ENCODE measurements around the gene MAP3K7CL.

DNA sequence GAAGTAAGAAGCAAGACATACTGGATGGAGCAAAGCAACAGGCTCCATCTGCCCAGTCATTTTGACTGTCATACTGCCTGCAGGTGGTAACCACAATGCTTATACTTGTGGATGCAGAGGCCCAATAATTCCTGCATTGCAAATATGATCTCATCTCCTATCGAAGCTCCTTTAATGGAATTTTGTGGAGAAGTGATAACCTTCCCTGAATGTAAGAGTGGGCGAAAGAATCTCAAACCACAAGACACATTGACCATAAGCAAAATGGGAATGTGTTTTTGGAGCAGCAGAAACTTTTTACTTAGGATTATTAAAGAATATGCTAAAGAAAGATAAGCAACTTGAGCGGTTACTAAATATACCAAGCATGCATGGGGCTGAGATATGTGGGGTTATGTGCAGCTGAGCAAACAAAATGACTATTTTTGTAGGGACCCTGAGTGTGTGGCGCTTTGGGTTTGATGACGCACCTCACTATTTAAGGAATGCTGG lies 90.9 kb downstream of the MAP3K7CL start:
- no peak for TF ChIP-seq ZNF274 (IDR thresholded peaks at IDR 0.05; ENCODE audit: low read depth, low read length)
- no peak for TF ChIP-seq YY1 (IDR thresholded peaks at IDR 0.05; ENCODE audit: insufficient read depth, insufficient read length)
- no peak for TF ChIP-seq SUZ12 (IDR thresholded peaks at IDR 0.05; ENCODE audit: extremely low read depth, insufficient read depth, insufficient read length)

Data from NT2/D1 (cell line).